ENCODE data around the gene FADS1. TPM values are rescaled to one million over a fixed set of nuclear protein-coding genes. Genes with fewer than 3 reads are reported as not detected.

FADS1 gene
- total RNA-seq, 6 experiments from 2014 or later, result 25.9 to 39.1 (median 36.4) TPM

DNA sequence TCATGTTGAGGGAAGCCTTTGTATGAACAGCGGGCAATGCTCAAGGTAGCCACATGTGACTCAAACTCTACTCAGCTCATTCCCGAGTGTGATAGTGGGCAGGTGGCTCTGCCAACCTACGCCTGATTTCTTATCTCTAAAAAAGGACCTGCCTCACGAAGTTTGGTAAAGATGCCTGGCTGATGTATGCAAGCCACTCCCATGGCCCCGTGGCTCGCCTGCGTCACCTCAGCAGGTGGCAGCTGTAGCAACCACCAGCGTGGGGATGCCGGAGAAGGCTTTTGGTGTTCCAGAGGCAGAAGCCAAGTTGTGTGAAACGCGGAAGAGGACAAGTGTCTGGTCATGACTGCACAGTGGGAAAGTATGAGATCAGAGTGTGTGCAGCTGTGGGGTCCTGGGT is 16.7 kb upstream of the FADS1 start:
- H3K27me3 Mint-ChIP-seq (ENCODE audit: insufficient read depth), result peaks cover 2% of the 10 kb centered on the region
- H3K9me3 Mint-ChIP-seq, result no peaks in the 10 kb centered on the region
- no peaks in the 10 kb centered on the region for H3K36me3 Mint-ChIP-seq (ENCODE audit: low read depth)
- no peak overlapping the region for H3K4me3 Mint-ChIP-seq
- TF ChIP-seq, protein P1, sequence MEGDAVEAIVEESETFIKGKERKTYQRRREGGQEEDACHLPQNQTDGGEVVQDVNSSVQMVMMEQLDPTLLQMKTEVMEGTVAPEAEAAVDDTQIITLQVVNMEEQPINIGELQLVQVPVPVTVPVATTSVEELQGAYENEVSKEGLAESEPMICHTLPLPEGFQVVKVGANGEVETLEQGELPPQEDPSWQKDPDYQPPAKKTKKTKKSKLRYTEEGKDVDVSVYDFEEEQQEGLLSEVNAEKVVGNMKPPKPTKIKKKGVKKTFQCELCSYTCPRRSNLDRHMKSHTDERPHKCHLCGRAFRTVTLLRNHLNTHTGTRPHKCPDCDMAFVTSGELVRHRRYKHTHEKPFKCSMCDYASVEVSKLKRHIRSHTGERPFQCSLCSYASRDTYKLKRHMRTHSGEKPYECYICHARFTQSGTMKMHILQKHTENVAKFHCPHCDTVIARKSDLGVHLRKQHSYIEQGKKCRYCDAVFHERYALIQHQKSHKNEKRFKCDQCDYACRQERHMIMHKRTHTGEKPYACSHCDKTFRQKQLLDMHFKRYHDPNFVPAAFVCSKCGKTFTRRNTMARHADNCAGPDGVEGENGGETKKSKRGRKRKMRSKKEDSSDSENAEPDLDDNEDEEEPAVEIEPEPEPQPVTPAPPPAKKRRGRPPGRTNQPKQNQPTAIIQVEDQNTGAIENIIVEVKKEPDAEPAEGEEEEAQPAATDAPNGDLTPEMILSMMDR (IDR thresholded peaks at IDR 0.05), result no peak
- no peak for DNase-seq
- peaks cover 47% of the 10 kb centered on the region for H3K4me1 Mint-ChIP-seq (ENCODE audit: low read depth)
- H3K27ac Mint-ChIP-seq, result no peak overlapping the region

DNA sequence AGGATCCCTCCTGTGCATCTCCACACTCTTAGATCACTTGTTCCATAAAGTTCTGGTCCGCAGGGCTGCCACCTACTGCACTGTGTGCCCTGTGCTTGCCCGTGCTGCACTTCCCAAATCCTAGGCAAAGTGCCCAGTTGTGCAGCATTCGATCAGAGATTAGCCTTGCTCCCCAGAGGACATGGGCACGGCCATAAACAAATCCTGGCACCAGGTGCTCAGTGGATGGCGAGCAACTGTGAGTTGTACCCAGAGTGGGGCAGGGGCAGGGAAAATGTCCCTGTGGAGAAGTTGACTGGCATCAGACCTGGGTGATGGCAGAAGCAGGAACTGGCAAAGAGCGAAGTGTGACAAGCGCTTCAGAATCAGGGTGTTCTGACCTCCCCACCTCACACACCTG is 16.0 kb upstream of the FADS1 start:
- no peaks in the 10 kb centered on the region for H3K9me3 Mint-ChIP-seq
- H3K27me3 Mint-ChIP-seq (ENCODE audit: insufficient read depth), result peaks cover 2% of the 10 kb centered on the region
- TF ChIP-seq, protein P1 (IDR thresholded peaks at IDR 0.05), result no peak
- H3K4me1 Mint-ChIP-seq (ENCODE audit: low read depth), result peaks cover 47% of the 10 kb centered on the region
- H3K36me3 Mint-ChIP-seq (ENCODE audit: low read depth), result no peaks in the 10 kb centered on the region
- no peak overlapping the region for H3K4me3 Mint-ChIP-seq
- no peak for DNase-seq
- H3K27ac Mint-ChIP-seq, result no peak overlapping the region

DNA sequence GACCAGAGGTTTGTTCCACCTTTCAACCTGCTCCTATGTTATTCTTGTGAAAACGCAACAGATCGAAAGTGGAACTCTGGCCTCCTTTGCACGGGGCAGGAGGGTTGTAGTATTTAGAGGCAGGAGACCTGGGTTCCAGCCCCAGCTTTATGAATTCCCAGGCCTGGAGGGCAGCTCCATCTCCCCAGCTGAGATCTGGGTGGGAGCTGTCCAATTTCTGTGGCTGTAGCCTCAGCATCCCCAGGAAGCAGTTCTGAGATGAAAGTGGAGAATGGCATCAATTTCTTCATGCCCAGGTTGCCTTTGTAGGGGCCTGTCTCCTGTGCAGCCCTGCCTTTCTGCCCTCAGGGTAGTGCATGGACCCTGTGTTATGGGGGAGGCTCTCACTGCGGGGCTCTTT is 15.4 kb upstream of the FADS1 start:
- Mint-ChIP-seq H3K36me3 (ENCODE audit: low read depth) (no peaks in the 10 kb centered on the region), H3K4me1 (ENCODE audit: low read depth) (peaks cover 50% of the 10 kb centered on the region), H3K27me3 (ENCODE audit: insufficient read depth) (peaks cover 2% of the 10 kb centered on the region), H3K27ac (no peak overlapping the region), H3K4me3 (no peak overlapping the region), H3K9me3 (no peaks in the 10 kb centered on the region)
- TF ChIP-seq, protein P1 (IDR thresholded peaks at IDR 0.05), result no peak
- no peak for DNase-seq

DNA sequence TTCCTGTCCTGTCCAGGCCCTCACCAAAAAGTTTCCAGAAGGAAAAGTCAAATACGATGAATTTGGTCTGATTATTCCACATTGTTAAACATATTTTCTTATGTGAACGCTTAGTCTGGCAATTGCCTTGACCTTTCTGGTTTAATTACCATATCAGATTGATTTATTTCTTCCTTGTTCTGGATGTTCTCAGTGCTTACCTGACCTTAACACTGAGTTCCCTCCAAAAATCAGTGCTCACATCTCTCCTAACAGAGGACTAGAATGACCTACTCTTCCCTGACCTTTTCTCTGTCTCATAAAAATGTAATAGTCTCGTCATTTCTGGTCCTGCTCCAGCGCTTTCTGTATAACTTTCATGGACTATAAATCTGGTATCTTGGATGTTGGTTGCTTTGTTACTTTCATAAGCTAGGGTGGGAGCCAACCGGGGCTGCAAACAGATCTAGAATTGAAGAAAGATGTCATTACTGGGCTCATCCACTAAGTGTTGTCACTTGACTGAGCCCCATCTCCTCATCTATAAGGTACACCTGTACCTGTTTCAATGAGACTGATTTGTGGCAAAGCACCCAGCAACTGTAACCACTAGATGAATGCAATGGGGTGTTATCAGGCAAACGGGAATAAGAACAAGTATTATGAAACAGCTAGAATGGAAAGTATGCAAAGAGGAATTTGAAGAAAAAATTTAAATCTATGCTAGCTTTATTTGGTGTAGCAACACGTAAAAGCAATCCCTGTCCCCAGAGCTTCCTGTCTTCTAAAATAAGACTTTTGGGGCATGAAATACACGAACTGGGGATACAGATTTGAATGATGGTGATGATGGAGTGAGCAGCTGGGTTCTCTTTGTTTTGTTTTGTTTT is 13.7 kb upstream of the FADS1 start:
- Mint-ChIP-seq H3K4me1 (ENCODE audit: low read depth) (peaks cover 51% of the 10 kb centered on the region), H3K9me3 (no peaks in the 10 kb centered on the region), H3K36me3 (ENCODE audit: low read depth) (no peaks in the 10 kb centered on the region), H3K27me3 (ENCODE audit: insufficient read depth) (peaks cover 2% of the 10 kb centered on the region), H3K4me3 (peak overlapping the region; percentile 39), H3K27ac (peak overlapping the region; percentile 63)
- TF ChIP-seq, protein P1 (IDR thresholded peaks at IDR 0.05), result no peak
- peak; percentile 31 for DNase-seq

DNA sequence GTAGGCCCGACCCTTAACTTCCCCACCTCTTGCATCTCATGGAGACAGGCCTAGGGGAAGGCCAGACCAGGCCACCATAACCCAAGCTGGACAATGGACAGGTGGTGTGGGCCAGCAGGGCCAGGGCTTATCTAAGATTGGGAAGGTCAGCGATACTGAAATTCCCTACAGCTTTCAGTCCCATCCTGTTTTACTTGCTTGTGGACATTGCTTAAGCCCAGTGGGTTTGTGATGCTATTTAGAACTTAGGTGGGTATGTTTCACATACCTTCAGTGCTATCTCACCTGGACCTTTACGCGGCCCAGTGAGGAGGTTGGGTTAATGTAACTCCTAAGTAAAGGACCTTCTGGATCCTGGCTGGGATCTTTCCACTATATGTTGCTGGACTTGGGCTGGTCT is 13.0 kb upstream of the FADS1 start:
- TF ChIP-seq, protein P1 (IDR thresholded peaks at IDR 0.05), result no peak
- DNase-seq, result no peak
- H3K4me1 Mint-ChIP-seq (ENCODE audit: low read depth), result peaks cover 44% of the 10 kb centered on the region
- no peaks in the 10 kb centered on the region for H3K9me3 Mint-ChIP-seq
- H3K27me3 Mint-ChIP-seq (ENCODE audit: insufficient read depth), result peaks cover 2% of the 10 kb centered on the region
- H3K27ac Mint-ChIP-seq, result no peak overlapping the region
- no peaks in the 10 kb centered on the region for H3K36me3 Mint-ChIP-seq (ENCODE audit: low read depth)
- H3K4me3 Mint-ChIP-seq, result peak overlapping the region; percentile 91
